K562 (cell line): Measurements from ENCODE around the gene CEND1. TPM values are rescaled to one million over a fixed set of nuclear protein-coding genes. Genes with fewer than 3 reads are reported as not detected.
A peak's percentile ranks its signal among the peaks of the same experiment; 100 is the strongest.

Experiments used
- CBX8 ChIP-seq: fragments of 200-600 bp; sonication (generic); IDR thresholded peaks from 2 replicates; pipeline ENCODE4 v1.6.1; 2012; ENCODE audit warnings: borderline replicate concordance, mixed run types, low read depth, mild to moderate bottlenecking, moderate library complexity, mixed read lengths, low read length, control low read depth, inconsistent platforms; ENCODE audit not compliant: poor library complexity, severe bottlenecking; ENCODE audit errors: extremely low read depth
- KAT7 ChIP-seq: sonication (generic); formaldehyde crosslinking; IDR thresholded peaks from 2 replicates; pipeline ENCODE4 v1.8.0; 2022; ENCODE audit warnings: missing genetic modification reagents, mild to moderate bottlenecking, borderline replicate concordance
- MNT ChIP-seq, 2 experiments: fragments of 450-650 bp; conservative IDR thresholded peaks; 2 replicates each; pipeline ENCODE4 v1.6.1; 2017; ENCODE audit warnings: mild to moderate bottlenecking in 2 of 2, moderate library complexity in 2 of 2
- MYNN ChIP-seq, 2 experiments: sonication (generic); formaldehyde crosslinking in 1 of 2; IDR thresholded peaks; 2 replicates each; pipeline versions ENCODE4 v1.5.0 to v1.6.1; 2016 to 2020; ENCODE audit warnings: antibody characterized with exemption in 1 of 2, missing genetic modification reagents in 1 of 2
- NUFIP1 ChIP-seq: fragments of 450-650 bp; IDR thresholded peaks from 2 replicates; pipeline ENCODE4 v1.6.1; 2018; ENCODE audit not compliant: partially characterized antibody
- POLR2A ChIP-seq: fragments of 450-650 bp; conservative IDR thresholded peaks from 2 replicates; pipeline ENCODE4 v1.6.1; 2016
- POLR2AphosphoS2 ChIP-seq: IDR thresholded peaks from 2 replicates; pipeline ENCODE4 v1.6.1; 2012; ENCODE audit warnings: low read length, improper control_type of control experiment
- POLR2G ChIP-seq: fragments of 200-400 bp; formaldehyde crosslinking; IDR thresholded peaks from 2 replicates; pipeline ENCODE4 v1.6.1; 2017; ENCODE audit warnings: low read depth, mild to moderate bottlenecking, antibody characterized with exemption, low read length, moderate library complexity
- PTBP1 ChIP-seq: fragments of 200-400 bp; formaldehyde crosslinking; IDR thresholded peaks from 2 replicates; pipeline ENCODE4 v1.6.1; 2017; ENCODE audit warnings: low read depth, low read length
- RBM22 ChIP-seq: fragments of 200-400 bp; formaldehyde crosslinking; IDR thresholded peaks from 2 replicates; pipeline ENCODE4 v1.6.1; 2018; ENCODE audit warnings: low read length, low read depth; ENCODE audit not compliant: poor library complexity, severe bottlenecking
- RUNX1 ChIP-seq: sonication (generic); IDR thresholded peaks from 2 replicates; pipeline ENCODE4 v1.6.1; 2016; ENCODE audit warnings: antibody characterized with exemption, low read depth
- SIRT6 ChIP-seq: IDR thresholded peaks from one replicate; pipeline ENCODE4 v1.6.1; 2012; ENCODE audit warnings: low read depth, mild to moderate bottlenecking, control low read depth, inconsistent platforms, low read length, moderate library complexity
- SMARCE1 ChIP-seq: fragments of 450-650 bp; IDR thresholded peaks from 2 replicates; pipeline ENCODE4 v1.7.1; 2016; ENCODE audit warnings: mild to moderate bottlenecking
- SNRNP70 ChIP-seq: fragments of 200-400 bp; formaldehyde crosslinking; optimal IDR thresholded peaks from 2 replicates; pipeline ENCODE3; 2017; ENCODE audit warnings: low read depth, low read length
- ZBTB33 ChIP-seq: sonication (generic); formaldehyde crosslinking; IDR thresholded peaks from 2 replicates; pipeline ENCODE4 v1.8.1; 2023; ENCODE audit warnings: mild to moderate bottlenecking, missing genetic modification reagents
- polyA plus RNA-seq, 8 experiments: library from polyadenylated mRNA; depleted of rRNA in 4 of 8; stranded (reverse) in 5 of 8; unstranded in 3 of 8; fragments of >200 nt; fragmentation: Nextera tagmentation in 2 of 8; fragmentation: Illumina TruSeq in 1 of 8; extraction: Ambion mirVana in 2 of 8; extraction: Trizol in 1 of 8; gene quantifications; 2 replicates each; pipeline versions ENCODE4 v1.2.1 to v1.2.3, GENCODE V29; 2011 to 2014; ENCODE audit warnings: inconsistent platforms in 1 of 8, missing spikeins in 1 of 8
- total RNA-seq, 7 experiments: library from RNA; depleted of rRNA in 6 of 7; stranded (reverse); fragments of >200 nt in 6 of 7; fragmentation: Illumina TruSeq in 2 of 7; extraction: Trizol in 2 of 7; gene quantifications; 2 replicates each; pipeline versions ENCODE4 v1.2.1 to v1.2.3, GENCODE V29; 2011 to 2021; ENCODE audit warnings: low replicate concordance in 1 of 7
- TF ChIP-seq, protein P1 (sequence below): sonication (generic); formaldehyde crosslinking; IDR thresholded peaks from 2 replicates; pipeline ENCODE4 v1.8.1; 2023; ENCODE audit warnings: mild to moderate bottlenecking, missing genetic modification reagents
- TF ChIP-seq, protein P2 (sequence below), 3 experiments: fragments of 200-800 bp in 1 of 3; sonication (Bioruptor generic) in 1 of 3; sonication (generic) in 1 of 3; formaldehyde crosslinking in 1 of 3; IDR thresholded peaks; 2 replicates each; pipeline versions ENCODE4 v1.6.1 to v1.8.0; 2016 to 2022; ENCODE audit warnings: mild to moderate bottlenecking in 2 of 3, missing compliant biosample characterization in 2 of 3, missing genetic modification characterization in 2 of 3, missing genetic modification reagents in 1 of 3

CEND1 gene
- total and polyA plus RNA-seq, 9 of the 15 experiments (the other 6 are each of a cell fraction or from before 2014, with no cell fraction given): 0.13 to 0.18 (median 0.16) TPM; not detected in 6

- TF ChIP-seq ZBTB33 (CRISPR knock-in tag): peak; percentile 48; the same call in 1 of the 2 replicates
- no peak for TF ChIP-seq CBX8
- TF ChIP-seq MNT (conservative IDR thresholded peaks at IDR 0.05): peak in 1 of 2 experiments; percentile 29; a peak in 1 of 4 replicates
- TF ChIP-seq, protein P1, sequence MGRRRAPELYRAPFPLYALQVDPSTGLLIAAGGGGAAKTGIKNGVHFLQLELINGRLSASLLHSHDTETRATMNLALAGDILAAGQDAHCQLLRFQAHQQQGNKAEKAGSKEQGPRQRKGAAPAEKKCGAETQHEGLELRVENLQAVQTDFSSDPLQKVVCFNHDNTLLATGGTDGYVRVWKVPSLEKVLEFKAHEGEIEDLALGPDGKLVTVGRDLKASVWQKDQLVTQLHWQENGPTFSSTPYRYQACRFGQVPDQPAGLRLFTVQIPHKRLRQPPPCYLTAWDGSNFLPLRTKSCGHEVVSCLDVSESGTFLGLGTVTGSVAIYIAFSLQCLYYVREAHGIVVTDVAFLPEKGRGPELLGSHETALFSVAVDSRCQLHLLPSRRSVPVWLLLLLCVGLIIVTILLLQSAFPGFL (CRISPR knock-in tag): peak; percentile 86; the same call in 1 of the 2 replicates
- 0 out of 2 replicates have a peak, but pooled peaks have one; percentile 18 for TF ChIP-seq PTBP1
- no peak for TF ChIP-seq SMARCE1
- 0 out of 2 replicates have a peak, but pooled peaks have one; percentile 14 for TF ChIP-seq RUNX1
- TF ChIP-seq POLR2A: peak; percentile 85
- peak; percentile 80 for TF ChIP-seq POLR2G
- TF ChIP-seq SIRT6: peak; percentile 92
- no peak for TF ChIP-seq NUFIP1
- TF ChIP-seq RBM22: peak; percentile 78
- peak; percentile 26; the same call in 1 of the 2 replicates for TF ChIP-seq MYNN (IDR thresholded peaks at IDR 0.05)
- TF ChIP-seq MYNN (CRISPR knock-in tag; IDR thresholded peaks at IDR 0.05): no peak
- TF ChIP-seq SNRNP70: peak; percentile 83
- TF ChIP-seq KAT7 (CRISPR knock-in tag): no peak
- TF ChIP-seq, protein P2, sequence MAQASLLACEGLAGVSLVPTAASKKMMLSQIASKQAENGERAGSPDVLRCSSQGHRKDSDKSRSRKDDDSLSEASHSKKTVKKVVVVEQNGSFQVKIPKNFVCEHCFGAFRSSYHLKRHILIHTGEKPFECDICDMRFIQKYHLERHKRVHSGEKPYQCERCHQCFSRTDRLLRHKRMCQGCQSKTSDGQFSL (CRISPR knock-in tag; IDR thresholded peaks at IDR 0.05): peak; percentile 34; the same call in 1 of the 2 replicates
- TF ChIP-seq, protein P2 (tag; IDR thresholded peaks at IDR 0.05): no peak
- peak; percentile 94 for TF ChIP-seq POLR2AphosphoS2
- TF ChIP-seq, all 486 proteins: peak for 26
Measured at GRCh38 chr11:813456-814096, 23.7 kb upstream of the CEND1 start (continued).
